Activated T-cell treated with anti-CD3 and anti-CD28 coated beads for 1 hour (primary cell): ENCODE results near the gene KIF21B.

Experiments used
- DNase-seq: peaks from one replicate; pipeline ENCODE4 v3.0.0-alpha.2; 2020; ENCODE audit warnings: low read depth

The KIF21B gene, protein sequence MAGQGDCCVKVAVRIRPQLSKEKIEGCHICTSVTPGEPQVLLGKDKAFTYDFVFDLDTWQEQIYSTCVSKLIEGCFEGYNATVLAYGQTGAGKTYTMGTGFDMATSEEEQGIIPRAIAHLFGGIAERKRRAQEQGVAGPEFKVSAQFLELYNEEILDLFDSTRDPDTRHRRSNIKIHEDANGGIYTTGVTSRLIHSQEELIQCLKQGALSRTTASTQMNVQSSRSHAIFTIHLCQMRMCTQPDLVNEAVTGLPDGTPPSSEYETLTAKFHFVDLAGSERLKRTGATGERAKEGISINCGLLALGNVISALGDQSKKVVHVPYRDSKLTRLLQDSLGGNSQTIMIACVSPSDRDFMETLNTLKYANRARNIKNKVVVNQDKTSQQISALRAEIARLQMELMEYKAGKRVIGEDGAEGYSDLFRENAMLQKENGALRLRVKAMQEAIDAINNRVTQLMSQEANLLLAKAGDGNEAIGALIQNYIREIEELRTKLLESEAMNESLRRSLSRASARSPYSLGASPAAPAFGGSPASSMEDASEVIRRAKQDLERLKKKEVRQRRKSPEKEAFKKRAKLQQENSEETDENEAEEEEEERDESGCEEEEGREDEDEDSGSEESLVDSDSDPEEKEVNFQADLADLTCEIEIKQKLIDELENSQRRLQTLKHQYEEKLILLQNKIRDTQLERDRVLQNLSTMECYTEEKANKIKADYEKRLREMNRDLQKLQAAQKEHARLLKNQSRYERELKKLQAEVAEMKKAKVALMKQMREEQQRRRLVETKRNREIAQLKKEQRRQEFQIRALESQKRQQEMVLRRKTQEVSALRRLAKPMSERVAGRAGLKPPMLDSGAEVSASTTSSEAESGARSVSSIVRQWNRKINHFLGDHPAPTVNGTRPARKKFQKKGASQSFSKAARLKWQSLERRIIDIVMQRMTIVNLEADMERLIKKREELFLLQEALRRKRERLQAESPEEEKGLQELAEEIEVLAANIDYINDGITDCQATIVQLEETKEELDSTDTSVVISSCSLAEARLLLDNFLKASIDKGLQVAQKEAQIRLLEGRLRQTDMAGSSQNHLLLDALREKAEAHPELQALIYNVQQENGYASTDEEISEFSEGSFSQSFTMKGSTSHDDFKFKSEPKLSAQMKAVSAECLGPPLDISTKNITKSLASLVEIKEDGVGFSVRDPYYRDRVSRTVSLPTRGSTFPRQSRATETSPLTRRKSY (N-terminal part only)

DNA sequence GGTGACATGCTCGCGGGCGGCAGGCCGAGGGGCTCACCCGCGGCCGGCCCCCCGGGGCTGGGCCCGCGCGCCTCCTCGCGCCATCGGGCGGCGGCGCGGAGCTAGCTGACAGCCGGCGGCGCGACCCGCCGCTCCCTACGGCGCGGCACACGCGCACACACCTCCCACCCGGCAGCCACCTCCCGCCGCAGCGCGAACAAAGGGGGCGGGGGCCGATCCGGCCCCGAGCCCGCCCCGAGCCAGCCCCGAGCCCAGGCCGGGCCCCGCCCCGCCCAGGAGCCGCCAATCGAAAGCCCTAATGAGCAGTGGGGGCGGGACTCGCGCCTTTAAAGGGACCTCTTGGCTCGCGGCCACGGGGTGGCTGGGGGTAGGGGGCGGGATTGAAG lies at the start of gene KIF21B:
KIF21B (minus strand) TSS at position 198 of the 386 bp plus-strand sequence. CDS start 331 bp downstream, outside the sequence.
- DNase-seq: peak; percentile 88

- no peak for DNase-seq
These were observed 49.4 kb upstream of the KIF21B start for GRCh38 chr1:201072922-201073321.

- no peak for DNase-seq
These were observed 48.6 kb upstream of the KIF21B start for GRCh38 chr1:201072149-201072548.

- no peak for DNase-seq
These were observed 46.1 kb upstream of the KIF21B start for GRCh38 chr1:201069636-201070035.

- no peak for DNase-seq
These were observed 45.5 kb upstream of the KIF21B start for GRCh38 chr1:201068976-201069375.

DNA sequence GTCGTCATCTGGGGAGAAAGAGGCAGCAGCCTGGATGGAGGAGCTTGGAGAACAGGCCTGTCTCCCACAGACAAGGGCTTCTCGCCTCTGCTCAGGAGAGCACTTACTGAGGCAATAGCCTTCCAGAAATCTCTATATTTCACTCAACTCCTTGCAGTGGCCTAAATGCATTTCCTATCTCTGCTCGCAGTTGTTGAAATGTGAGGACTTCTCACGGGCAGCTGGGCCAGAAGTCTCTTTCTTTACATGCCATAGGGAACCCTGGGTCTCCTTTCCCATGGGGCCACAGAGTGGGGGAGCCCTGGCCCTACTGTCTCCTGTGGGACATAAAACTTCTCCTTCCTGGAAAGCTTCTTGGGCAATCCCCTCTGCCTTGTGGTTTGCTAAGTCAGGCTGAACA lies 43.5 kb upstream of the KIF21B start:
- DNase-seq: no peak

GRCh38 chr1:201065686-201066085 lies 42.2 kb upstream of the KIF21B start:
- no peak for DNase-seq

GRCh38 chr1:201064806-201065205 lies 41.3 kb upstream of the KIF21B start:
- DNase-seq: no peak

DNA sequence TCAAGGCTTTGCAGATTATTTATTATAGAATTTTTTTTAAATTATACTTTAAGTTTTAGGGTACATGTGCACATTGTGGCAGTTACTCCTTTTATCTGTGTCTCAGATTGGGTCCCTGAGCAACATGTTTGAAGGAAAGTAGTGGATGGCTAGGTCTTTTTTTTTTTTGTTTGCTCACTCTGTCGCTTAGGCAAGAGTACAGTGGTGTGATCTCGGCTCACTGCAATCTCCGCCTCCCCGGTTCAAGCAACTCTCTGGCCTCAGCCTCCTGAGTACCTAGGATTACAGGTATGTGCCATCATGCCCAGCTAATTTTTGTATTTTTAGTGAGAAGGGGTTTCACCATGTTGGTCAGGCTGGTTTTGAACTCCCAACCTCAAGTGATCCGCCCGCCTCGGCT lies 39.6 kb upstream of the KIF21B start:
- DNase-seq: no peak

- DNase-seq: no peak
These were observed 39.1 kb upstream of the KIF21B start for GRCh38 chr1:201062511-201063091.

GRCh38 chr1:201061886-201062285 lies 38.4 kb upstream of the KIF21B start:
- no peak for DNase-seq

GRCh38 chr1:201061049-201061448 lies 37.5 kb upstream of the KIF21B start:
- no peak for DNase-seq

- DNase-seq: no peak
These were observed 37.1 kb upstream of the KIF21B start for GRCh38 chr1:201060586-201060985.

GRCh38 chr1:201059871-201060555 lies 36.5 kb upstream of the KIF21B start:
- DNase-seq: no peak

- DNase-seq: no peak
These were observed 35.9 kb upstream of the KIF21B start for GRCh38 chr1:201059401-201059800.

- DNase-seq: no peak
These were observed 30.6 kb upstream of the KIF21B start for GRCh38 chr1:201054091-201054543.

GRCh38 chr1:201053155-201053860 lies 29.8 kb upstream of the KIF21B start:
- no peak for DNase-seq

GRCh38 chr1:201051399-201051798 lies 27.9 kb upstream of the KIF21B start:
- no peak for DNase-seq

- DNase-seq: no peak
These were observed 27.2 kb upstream of the KIF21B start for GRCh38 chr1:201050515-201051277.
